ENCODE measurements around the gene KDM5B. TPM values are rescaled to one million over a fixed set of nuclear protein-coding genes. Genes with fewer than 3 reads are reported as not detected.

Gene KDM5B
- total and polyA plus RNA-seq, 2 experiments from 2014 or later, result 175 to 202 TPM

GRCh38 chr1:202821467-202821866 is 13.2 kb upstream of the KDM5B start (continued):
- TF ChIP-seq, protein P1, sequence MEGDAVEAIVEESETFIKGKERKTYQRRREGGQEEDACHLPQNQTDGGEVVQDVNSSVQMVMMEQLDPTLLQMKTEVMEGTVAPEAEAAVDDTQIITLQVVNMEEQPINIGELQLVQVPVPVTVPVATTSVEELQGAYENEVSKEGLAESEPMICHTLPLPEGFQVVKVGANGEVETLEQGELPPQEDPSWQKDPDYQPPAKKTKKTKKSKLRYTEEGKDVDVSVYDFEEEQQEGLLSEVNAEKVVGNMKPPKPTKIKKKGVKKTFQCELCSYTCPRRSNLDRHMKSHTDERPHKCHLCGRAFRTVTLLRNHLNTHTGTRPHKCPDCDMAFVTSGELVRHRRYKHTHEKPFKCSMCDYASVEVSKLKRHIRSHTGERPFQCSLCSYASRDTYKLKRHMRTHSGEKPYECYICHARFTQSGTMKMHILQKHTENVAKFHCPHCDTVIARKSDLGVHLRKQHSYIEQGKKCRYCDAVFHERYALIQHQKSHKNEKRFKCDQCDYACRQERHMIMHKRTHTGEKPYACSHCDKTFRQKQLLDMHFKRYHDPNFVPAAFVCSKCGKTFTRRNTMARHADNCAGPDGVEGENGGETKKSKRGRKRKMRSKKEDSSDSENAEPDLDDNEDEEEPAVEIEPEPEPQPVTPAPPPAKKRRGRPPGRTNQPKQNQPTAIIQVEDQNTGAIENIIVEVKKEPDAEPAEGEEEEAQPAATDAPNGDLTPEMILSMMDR (conservative IDR thresholded peaks at IDR 0.05; ENCODE audit: low read depth in 2 of 2), result no peak

DNA sequence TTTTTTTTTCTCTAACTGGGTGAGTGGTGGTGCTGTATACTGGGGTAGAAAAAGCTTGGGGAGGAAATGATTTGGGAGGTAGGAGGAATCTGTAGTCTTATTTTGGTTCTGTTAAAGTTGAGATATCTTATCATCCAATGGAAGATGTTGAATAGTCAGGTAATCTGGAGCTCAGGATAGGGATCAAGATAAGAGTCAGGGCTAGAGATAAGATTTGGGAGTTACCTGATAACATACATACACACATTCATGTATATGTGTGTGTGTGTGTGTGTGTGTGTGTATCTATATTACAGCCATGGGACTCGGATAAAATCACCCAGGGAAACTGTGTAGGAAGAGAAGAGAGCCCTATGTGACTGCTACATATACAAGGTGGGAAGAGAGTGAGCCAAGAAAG is 10.6 kb upstream of the KDM5B start:
- Histone ChIP-seq H3K9me2 (ENCODE audit: insufficient read depth) (no peaks in the 10 kb centered on the region), H3K4me2 (no peak overlapping the region), H4K20me1 (replicated peaks; ENCODE audit: insufficient read depth) (no peaks in the 10 kb centered on the region), H2AFZ (no peak overlapping the region), H3K4me3 (no peak overlapping the region), H3K36me3 (ENCODE audit: insufficient read depth) (no peaks in the 10 kb centered on the region), H3K27ac (ENCODE audit: low read depth) (no peak overlapping the region), H3K4me1 (ENCODE audit: insufficient read depth) (no peaks in the 10 kb centered on the region), H3K27me3 (ENCODE audit: insufficient read depth) (no peaks in the 10 kb centered on the region), H3F3A (replicated peaks; ENCODE audit: low read depth) (no peaks in the 10 kb centered on the region), H3K79me2 (replicated peaks; ENCODE audit: insufficient read depth) (no peaks in the 10 kb centered on the region)
- Mint-ChIP-seq H3K4me3 (no peak overlapping the region), H3K9me3 (no peaks in the 10 kb centered on the region; the same call in 2 of the 3 replicates), H3K36me3 (ENCODE audit: low read depth) (no peaks in the 10 kb centered on the region), H3K27me3 (ENCODE audit: insufficient read depth, low read depth, poor library complexity) (peaks cover 4% of the 10 kb centered on the region), H3K27ac (no peak overlapping the region), H3K4me1 (no peaks in the 10 kb centered on the region; the same call in 2 of the 3 replicates)
- ATAC-seq (no peak), DNase-seq (ENCODE audit: low spot score) (no peak)
- TF ChIP-seq, protein P2, sequence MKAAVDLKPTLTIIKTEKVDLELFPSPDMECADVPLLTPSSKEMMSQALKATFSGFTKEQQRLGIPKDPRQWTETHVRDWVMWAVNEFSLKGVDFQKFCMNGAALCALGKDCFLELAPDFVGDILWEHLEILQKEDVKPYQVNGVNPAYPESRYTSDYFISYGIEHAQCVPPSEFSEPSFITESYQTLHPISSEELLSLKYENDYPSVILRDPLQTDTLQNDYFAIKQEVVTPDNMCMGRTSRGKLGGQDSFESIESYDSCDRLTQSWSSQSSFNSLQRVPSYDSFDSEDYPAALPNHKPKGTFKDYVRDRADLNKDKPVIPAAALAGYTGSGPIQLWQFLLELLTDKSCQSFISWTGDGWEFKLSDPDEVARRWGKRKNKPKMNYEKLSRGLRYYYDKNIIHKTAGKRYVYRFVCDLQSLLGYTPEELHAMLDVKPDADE (IDR thresholded peaks at IDR 0.05), result no peak
- TF ChIP-seq EZH2phosphoT487 (IDR thresholded peaks at IDR 0.05; ENCODE audit: unreplicated experiment) (no peak), ZNF114 (CRISPR knock-in tag; IDR thresholded peaks at IDR 0.05) (no peak), STAT1 (IDR thresholded peaks at IDR 0.05; ENCODE audit: unreplicated experiment) (no peak), EZH2 (IDR thresholded peaks at IDR 0.05; ENCODE audit: low read depth, unreplicated experiment) (no peak), POLR2AphosphoS5 (IDR thresholded peaks at IDR 0.05; ENCODE audit: low read depth) (no peak), CREB1 (CRISPR knock-in tag; IDR thresholded peaks at IDR 0.05; ENCODE audit: low read depth) (no peak), JUNB (IDR thresholded peaks at IDR 0.05; ENCODE audit: unreplicated experiment) (no peak)
- TF ChIP-seq, protein P3, sequence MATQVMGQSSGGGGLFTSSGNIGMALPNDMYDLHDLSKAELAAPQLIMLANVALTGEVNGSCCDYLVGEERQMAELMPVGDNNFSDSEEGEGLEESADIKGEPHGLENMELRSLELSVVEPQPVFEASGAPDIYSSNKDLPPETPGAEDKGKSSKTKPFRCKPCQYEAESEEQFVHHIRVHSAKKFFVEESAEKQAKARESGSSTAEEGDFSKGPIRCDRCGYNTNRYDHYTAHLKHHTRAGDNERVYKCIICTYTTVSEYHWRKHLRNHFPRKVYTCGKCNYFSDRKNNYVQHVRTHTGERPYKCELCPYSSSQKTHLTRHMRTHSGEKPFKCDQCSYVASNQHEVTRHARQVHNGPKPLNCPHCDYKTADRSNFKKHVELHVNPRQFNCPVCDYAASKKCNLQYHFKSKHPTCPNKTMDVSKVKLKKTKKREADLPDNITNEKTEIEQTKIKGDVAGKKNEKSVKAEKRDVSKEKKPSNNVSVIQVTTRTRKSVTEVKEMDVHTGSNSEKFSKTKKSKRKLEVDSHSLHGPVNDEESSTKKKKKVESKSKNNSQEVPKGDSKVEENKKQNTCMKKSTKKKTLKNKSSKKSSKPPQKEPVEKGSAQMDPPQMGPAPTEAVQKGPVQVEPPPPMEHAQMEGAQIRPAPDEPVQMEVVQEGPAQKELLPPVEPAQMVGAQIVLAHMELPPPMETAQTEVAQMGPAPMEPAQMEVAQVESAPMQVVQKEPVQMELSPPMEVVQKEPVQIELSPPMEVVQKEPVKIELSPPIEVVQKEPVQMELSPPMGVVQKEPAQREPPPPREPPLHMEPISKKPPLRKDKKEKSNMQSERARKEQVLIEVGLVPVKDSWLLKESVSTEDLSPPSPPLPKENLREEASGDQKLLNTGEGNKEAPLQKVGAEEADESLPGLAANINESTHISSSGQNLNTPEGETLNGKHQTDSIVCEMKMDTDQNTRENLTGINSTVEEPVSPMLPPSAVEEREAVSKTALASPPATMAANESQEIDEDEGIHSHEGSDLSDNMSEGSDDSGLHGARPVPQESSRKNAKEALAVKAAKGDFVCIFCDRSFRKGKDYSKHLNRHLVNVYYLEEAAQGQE (IDR thresholded peaks at IDR 0.05; ENCODE audit: unreplicated experiment), result no peak
- TF ChIP-seq, protein P1 (conservative IDR thresholded peaks at IDR 0.05; ENCODE audit: low read depth in 2 of 2), result no peak
